Inflammatory macrophage treated with lipopolysaccharide for 4 hours (primary cell): ENCODE results near the gene ARMC3.

Experiments used
- DNase-seq: peaks from one replicate; pipeline ENCODE4 v3.0.0-alpha.2; 2020

The ARMC3 gene

GRCh38 chr10:23081221-23081750 lies 153.4 kb downstream of the ARMC3 start:
- DNase-seq = no peak

DNA sequence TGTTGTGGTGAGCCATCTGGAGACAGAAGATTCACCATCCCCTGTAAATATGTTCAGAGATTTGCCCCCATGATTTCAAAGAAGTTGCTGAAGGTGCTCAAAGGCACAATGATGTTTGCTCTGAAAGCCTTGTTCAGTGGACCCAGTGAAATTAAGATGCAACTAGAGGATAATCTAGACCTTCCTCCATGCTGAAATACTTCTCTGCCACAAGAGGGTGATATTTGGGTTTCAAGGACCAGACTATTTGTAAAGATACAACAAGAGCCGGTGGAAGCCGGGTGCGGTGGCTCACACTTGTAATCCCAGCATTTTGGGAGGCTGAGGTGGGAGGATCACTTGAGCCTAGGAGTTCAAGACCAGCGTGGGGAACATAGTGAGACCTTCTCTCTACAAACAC lies 154.0 kb downstream of the ARMC3 start:
- no peak for DNase-seq
